Activated T-helper 1 cell treated with anti-CD3 and anti-CD28 coated beads, Interleukin-12 subunit alpha, Interleukin-12 subunit beta, Interleukin-2, Interleukin-4 antibody, amounts not matched to agents 30 ng/mL and 10 ng/mL and 1 ng/mL, durations not matched to agents 14 hours and 24 hours and 36 hours (primary cell): ENCODE measurements around the gene SH2D3C. TPM values are rescaled to one million over a fixed set of nuclear protein-coding genes. Genes with fewer than 3 reads are reported as not detected.
"Not testable (repeated sequence)": the region's sequence is repeated elsewhere in the genome, so short reads cannot be mapped to it uniquely, and the experiment has no call there.

ENCODE experiments used
- DNase-seq: peaks from one replicate; pipeline ENCODE4 v3.0.0; 2021; ENCODE audit warnings: low spot score
- H3K27ac Mint-ChIP-seq: one replicate; pipeline ENCODE4 v1.8.0; 2021; ENCODE audit warnings: mild to moderate bottlenecking, mixed read lengths
- H3K27me3 Mint-ChIP-seq: one replicate; pipeline ENCODE4 v1.8.0; 2022; ENCODE audit warnings: mild to moderate bottlenecking, moderate library complexity, mixed read lengths; ENCODE audit not compliant: insufficient read depth
- H3K36me3 Mint-ChIP-seq: one replicate; pipeline ENCODE4 v1.8.0; 2021; ENCODE audit warnings: low read depth, mixed read lengths
- H3K4me1 Mint-ChIP-seq: one replicate; pipeline ENCODE4 v1.8.0; 2021; ENCODE audit warnings: low read depth, mixed read lengths
- H3K4me3 Mint-ChIP-seq: one replicate; pipeline ENCODE4 v1.8.0; 2021; ENCODE audit warnings: mild to moderate bottlenecking, moderate library complexity, mixed read lengths
- H3K9me3 Mint-ChIP-seq: one replicate; pipeline ENCODE4 v1.8.0; 2021; ENCODE audit warnings: mixed read lengths
- intact Hi-C: fragments of 100-400 bp; cut with micrococcal nuclease; formaldehyde crosslinking; loops from one replicate; pipeline ENCODE4 v1.15.1; 2024
- total RNA-seq: library from RNA; stranded (reverse); gene quantifications from 2 replicates; pipeline ENCODE4 v1.2.3, GENCODE V29; 2022

The SH2D3C gene
- total RNA-seq, 1 donor from 2014 or later = 30.0 TPM

DNA sequence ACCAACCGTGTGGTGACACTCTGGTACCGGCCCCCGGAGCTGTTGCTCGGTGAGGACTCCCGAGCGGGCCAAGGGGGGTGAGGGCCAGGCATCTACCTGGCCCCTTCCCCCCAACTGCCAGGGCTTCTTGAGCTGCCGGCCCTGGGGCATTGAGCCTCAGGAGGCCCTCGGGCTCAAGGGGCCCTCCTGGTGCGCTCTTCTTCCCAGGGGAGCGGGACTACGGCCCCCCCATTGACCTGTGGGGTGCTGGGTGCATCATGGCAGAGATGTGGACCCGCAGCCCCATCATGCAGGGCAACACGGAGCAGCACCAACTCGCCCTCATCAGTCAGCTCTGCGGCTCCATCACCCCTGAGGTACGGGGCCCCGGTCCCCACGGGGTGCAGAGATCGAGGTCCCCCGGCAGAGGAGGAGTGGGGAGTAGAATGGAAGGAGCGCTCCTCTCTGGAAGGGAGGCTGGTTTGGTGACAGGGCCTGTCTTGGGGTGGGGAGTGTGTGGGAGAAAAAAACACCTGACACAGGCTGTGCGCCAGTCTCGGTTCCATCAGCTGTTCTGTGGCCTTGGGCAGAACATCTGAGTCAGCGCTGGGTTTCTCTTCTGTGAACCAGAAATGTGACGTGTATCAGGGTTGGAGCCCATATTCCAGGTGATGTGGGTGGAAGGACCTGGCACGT, 10.0 kb upstream of the SH2D3C start:
- H3K27ac Mint-ChIP-seq = peak overlapping the region; percentile 86
- peaks cover 49% of the 10 kb centered on the region for H3K4me1 Mint-ChIP-seq
- peak overlapping the region; percentile 96 for H3K4me3 Mint-ChIP-seq
- H3K36me3 Mint-ChIP-seq = peaks cover 43% of the 10 kb centered on the region
- no peaks in the 10 kb centered on the region for H3K9me3 Mint-ChIP-seq
- no peaks in the 10 kb centered on the region for H3K27me3 Mint-ChIP-seq
- intact Hi-C loops = loop anchor here (1.0 to 5.0 kb wide), 3 partner anchors 8 to 279 kb away; partner anchors contain the start of genes NAIF1 and SLC25A25
- peak; percentile 12 for DNase-seq

DNA sequence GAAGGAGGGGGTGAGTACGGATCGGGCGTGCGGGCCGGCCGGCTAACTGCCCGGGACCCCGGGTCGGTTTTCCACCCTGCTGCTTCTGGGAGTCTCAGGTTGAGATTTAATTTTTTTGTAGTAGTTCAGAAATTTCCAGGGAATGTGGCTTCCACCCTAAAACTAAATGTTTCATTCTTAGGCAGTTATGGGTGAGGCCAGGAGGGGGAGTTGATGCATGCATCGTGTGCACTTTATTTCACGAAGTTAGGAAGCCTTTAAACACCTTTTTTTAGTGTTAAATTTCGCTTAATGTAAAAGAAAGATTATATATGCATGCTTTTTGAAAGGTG, 8.3 kb upstream of the SH2D3C start:
- Mint-ChIP-seq H3K4me1 (peaks cover 63% of the 10 kb centered on the region), H3K36me3 (peaks cover 40% of the 10 kb centered on the region), H3K27me3 (no peaks in the 10 kb centered on the region), H3K27ac (peak overlapping the region; percentile 87), H3K4me3 (peak overlapping the region; percentile 96), H3K9me3 (no peaks in the 10 kb centered on the region)
- no peak for DNase-seq
- intact Hi-C loops = loop anchor here (1.0 to 5.0 kb wide), 5 partner anchors 16 to 281 kb away; partner anchors contain the start of genes FPGS, NAIF1 and SLC25A25

DNA sequence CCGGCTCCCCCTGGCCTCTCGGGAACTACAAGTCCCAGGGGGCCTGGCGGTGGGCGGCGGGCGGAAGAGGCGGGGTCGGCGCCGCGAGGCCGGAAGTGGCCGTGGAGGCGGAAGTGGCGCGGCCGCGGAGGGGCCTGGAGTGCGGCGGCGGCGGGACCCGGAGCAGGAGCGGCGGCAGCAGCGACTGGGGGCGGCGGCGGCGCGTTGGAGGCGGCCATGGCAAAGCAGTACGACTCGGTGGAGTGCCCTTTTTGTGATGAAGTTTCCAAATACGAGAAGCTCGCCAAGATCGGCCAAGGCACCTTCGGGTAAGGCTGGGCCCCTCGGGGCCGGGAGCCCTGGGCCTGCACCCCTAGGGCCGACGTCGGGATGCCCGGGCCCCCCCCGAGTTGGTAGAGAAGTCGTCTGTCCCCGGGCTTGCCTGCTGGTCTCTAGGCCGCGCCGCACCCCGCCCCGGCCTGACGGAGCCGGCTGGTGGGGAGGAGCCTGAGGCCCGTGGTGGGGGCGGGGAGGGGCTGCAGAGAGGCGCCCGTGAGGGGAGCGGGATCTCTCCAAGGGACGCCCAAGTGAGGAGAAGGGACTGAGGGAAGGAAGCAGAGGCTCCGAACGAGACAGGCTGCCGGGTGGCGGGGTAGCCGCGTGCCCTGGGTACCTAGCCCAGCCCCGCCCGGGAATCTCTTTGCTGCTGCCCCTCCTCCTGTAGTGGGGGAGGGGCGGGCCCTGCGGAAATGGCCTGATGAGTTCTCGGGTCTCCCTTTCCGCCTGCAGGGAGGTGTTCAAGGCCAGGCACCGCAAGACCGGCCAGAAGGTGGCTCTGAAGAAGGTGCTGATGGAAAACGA, 7.7 kb upstream of the SH2D3C start, which contains the start of gene CDK9:
Gene CDK9 (plus strand): TSS at position 102 of the 840 bp plus-strand sequence. CDS start 115 bp downstream, at position 217.
- Mint-ChIP-seq H3K36me3 (peaks cover 43% of the 10 kb centered on the region), H3K27ac (peak within 1 kb of the TSS; percentile 99), H3K9me3 (no peaks in the 10 kb centered on the region), H3K27me3 (no peaks in the 10 kb centered on the region), H3K4me1 (peaks cover 68% of the 10 kb centered on the region), H3K4me3 (peak within 1 kb of the TSS; percentile 96)
- intact Hi-C loops = loop anchor here (1.0 to 5.0 kb wide), 9 partner anchors 10 to 281 kb away; partner anchors contain the start of genes FPGS, NAIF1, SLC25A25 and TOR2A
- peak; percentile 93 for DNase-seq

DNA sequence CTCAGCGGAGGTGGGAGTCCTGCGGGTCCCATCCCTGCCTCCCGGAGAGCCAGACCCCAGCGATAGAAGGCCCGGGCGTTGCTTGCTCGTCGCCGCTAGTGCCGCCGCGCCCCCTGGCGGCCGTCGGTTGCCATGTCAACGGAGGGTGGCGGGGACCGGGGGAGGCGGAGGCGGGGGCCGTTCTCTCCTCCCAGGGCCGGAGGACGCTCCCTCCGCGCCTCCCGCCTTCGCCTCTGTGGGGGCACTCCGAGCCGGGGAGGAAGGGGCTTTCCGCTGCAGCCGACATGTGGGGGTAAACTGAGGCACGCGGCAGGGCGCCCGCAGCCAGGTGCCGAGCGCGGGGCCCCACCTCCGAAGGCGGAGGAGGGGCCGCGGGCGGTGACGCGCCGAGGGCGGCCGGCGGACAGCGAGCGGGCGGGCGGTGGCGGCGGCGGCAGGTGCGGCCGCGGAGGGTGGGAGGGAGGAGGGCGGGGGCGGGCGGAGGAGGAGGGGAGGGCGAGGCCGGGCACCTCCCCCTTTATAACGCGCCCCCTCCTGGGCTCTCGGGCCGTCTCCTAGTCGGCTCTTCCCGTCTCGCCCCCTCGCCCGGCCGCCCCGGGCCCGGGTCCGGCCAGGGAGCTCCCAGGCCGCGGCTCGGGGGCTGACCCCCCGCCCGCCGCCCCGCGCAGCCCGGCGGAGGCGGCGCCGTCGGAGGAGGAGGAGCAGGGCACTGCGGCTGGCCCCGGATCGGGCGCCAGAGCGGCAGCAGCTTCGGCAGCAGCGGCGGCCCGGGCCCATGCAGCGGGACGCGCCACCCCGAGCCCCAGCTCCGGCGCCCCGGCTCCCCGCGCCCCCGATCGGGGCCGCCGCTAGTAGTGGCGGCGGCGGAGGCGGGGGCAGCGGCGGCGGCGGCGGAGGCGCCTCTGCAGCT, 6.8 kb upstream of the SH2D3C start:
- no peaks in the 10 kb centered on the region for H3K27me3 Mint-ChIP-seq

DNA sequence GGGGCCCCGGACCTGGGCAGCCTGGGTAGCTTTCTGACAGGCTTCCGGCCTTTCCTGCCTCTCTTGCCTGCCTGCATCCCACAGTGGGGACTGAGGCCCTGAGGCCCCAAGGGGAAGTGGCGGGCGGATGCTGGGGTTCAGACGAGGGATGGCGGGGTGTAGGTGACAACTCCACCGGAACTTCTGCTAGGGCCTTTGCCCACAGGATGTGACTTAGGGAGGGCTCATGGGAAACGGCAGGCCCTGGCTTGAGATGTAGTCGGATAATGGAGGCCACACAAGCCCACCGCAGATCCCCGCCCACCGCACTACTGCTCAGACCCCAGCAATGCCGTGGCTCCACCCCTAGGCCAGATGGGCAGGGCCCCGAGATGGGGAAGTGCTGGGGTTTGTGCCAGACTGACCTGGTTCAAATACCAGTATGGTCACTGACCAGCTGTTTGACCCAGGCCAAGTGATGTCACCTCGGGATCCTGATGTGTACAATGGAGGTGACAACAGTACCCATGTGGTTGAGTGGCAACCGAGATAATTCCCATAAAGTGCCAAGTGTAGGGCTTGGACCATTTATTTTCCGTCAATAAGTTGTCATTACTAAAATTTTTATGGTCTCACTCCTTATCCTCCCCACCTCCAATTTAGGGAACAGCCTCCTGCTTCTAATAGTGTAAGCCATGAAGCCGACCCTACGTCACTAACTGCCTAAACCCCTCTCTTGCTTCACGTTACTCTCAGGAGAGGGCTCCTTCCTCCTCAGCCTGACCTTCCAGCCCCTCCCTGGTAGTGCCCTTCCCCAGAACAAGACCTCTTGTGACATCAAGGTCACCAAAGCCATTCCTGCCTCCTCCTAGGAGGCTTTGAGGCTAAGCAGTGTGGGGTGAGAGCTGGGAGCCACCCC, 4.9 kb upstream of the SH2D3C start:
- DNase-seq = peak; percentile 77
- Mint-ChIP-seq H3K4me1 (peaks cover 69% of the 10 kb centered on the region), H3K9me3 (no peaks in the 10 kb centered on the region), H3K4me3 (peak overlapping the region; percentile 81), H3K27me3 (no peaks in the 10 kb centered on the region), H3K36me3 (peaks cover 22% of the 10 kb centered on the region), H3K27ac (peak overlapping the region; percentile 99)
- intact Hi-C loops = no loop called here

More for the DNA sequence above, 6.8 kb upstream of the SH2D3C start:
- Mint-ChIP-seq H3K4me1 (peaks cover 67% of the 10 kb centered on the region), H3K4me3 (peak overlapping the region; percentile 96), H3K36me3 (peaks cover 40% of the 10 kb centered on the region), H3K27ac (peak overlapping the region; percentile 99), H3K9me3 (no peaks in the 10 kb centered on the region)
- intact Hi-C loops = loop anchor here (1.0 to 5.0 kb wide), 6 partner anchors 9 to 282 kb away; partner anchors contain the start of genes NAIF1, SLC25A25 and TOR2A
- peak; percentile 87 for DNase-seq

DNA sequence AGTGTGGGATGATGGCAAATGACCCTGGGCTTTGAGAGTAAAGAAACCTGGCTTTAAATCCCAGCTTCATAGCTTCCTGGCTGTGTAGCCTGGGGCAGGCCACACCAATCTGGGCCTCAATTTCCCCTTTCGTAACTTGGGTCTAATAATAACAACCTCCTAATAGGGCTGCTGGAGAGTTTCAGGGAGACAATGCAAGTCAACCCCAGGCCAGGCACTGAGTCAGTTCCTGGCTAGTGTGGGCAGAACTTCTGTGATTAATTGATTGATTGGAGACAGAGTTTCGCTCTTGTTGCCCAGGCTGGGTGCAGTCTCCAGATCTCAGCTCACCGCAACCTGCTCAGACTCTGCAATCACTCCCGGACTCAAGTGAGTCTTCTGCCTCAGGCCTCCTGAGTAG, 3.3 kb upstream of the SH2D3C start:
- peak overlapping the region; percentile 81 for H3K27ac Mint-ChIP-seq
- no peak for DNase-seq
- H3K4me1 Mint-ChIP-seq = peaks cover 70% of the 10 kb centered on the region
- no peaks in the 10 kb centered on the region for H3K9me3 Mint-ChIP-seq
- peaks cover 19% of the 10 kb centered on the region for H3K36me3 Mint-ChIP-seq
- intact Hi-C loops = no loop called here
- H3K27me3 Mint-ChIP-seq = no peaks in the 10 kb centered on the region
- H3K4me3 Mint-ChIP-seq = peak overlapping the region; percentile 42

DNA sequence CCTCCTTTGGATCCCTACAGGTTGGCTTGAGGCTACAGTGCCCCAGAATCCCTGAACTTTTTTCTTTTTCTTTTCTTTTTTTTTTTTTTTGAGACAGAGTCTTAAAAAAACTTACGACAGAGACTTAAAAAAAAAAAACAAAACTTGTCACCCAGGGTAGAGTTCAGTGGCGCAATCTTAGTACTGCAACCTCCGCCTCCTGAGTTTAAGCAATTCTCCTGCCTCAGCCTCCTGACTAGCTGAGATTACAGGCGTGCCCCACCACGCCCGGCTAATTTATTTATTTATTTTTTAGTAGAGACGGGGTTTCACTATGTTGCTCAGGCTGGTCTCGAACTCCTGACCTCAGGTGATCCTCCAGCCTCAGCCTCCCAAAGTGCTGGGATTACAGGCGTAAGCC, 2.4 kb upstream of the SH2D3C start:
- peak overlapping the region; percentile 29 for H3K27ac Mint-ChIP-seq
- intact Hi-C loops, DNase-seq, H3K4me3 Mint-ChIP-seq, H3K27me3 Mint-ChIP-seq, H3K9me3 Mint-ChIP-seq: not testable (repeated sequence)
- peaks cover 15% of the 10 kb centered on the region for H3K36me3 Mint-ChIP-seq
- peaks cover 74% of the 10 kb centered on the region for H3K4me1 Mint-ChIP-seq

DNA sequence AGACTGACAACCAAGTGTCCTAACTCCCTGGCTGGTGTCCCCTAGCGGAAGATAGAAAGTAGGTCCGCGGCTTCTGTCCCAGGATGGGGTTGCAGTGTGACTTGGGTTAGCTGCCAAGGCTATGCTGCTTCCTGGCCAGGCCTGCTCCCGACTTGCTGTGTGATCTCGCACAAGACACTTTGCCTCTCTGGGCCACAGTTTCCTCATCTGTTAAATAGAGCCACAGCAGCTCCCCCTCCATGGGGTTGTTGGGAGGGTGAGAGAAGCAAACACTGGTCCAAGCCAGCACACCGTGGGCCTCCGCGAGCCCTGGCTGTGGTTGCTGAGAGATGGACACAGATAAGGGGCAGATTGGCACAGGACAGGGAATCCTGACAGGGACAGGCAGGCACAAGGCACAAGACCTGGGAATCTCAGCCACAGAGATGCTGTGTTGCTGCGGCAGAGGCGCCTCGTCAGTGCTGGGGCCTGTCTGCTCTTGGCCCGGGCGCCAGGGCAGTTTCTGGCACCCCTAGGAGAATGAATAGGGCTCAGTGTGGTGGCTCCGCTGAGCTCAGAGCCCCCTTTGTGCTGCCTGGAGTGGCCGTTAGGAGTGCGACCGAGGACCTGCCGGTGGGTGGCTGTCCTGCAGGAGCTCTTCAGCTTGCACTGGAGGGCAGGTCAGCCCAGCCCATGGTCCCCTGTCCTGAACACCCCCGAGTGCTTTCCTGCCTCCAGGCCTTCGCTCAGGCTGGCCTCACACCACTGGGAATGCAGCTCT, 1.8 kb upstream of the SH2D3C start:
- Mint-ChIP-seq H3K27me3 (no peaks in the 10 kb centered on the region), H3K36me3 (peaks cover 15% of the 10 kb centered on the region), H3K27ac (peak overlapping the region; percentile 99), H3K4me1 (peaks cover 74% of the 10 kb centered on the region), H3K9me3 (no peaks in the 10 kb centered on the region), H3K4me3 (peak overlapping the region; percentile 30)
- intact Hi-C loops = no loop called here
- no peak for DNase-seq

DNA sequence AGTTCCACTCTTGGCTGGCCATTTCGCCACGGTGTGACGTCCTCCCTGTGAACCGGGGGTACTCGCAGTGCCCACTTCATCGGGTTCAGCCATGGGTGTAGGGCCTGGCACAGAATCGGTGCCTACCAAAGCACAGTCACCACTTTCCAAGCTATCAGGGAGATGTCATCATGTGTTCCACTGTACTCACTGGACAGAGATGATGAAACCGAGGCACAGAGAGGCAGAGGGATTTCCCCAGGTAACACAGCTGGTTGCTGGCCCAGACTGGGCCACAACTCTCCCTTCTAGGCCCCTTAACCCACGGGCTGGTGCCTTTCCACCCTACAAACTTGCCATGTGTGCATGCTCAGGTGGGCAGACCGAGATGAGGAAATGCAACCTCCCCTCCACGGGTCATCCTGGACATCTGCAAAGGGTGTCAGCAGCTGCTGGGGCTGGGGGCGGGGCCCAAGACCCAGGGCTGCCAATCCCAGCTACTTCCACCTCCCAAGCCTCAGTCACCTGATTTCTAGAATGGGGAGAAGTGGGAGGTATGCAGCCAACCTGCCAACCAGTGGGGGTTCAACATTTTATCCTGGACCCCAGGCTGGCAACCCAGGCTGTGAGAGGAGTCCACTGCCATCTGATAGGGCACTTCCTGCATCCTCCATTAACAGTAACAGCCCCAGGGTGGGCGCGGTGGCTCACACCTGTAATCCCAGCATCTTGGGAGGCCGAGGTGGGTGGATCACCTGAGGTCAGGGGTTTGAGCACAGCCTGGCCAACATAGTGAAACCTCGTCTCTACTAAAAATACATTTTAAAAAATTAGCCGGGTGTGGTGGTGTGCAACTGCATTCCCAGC, 893 bp upstream of the SH2D3C start:
- Mint-ChIP-seq H3K27me3 (no peaks in the 10 kb centered on the region), H3K9me3 (no peaks in the 10 kb centered on the region), H3K4me1 (peaks cover 74% of the 10 kb centered on the region), H3K27ac (peak overlapping the region; percentile 99), H3K36me3 (peaks cover 17% of the 10 kb centered on the region), H3K4me3 (peak overlapping the region; percentile 100)
- DNase-seq = peak; percentile 52
- intact Hi-C loops = loop anchor here (1.0 to 10.0 kb wide), 3 partner anchors 8 to 555 kb away; partner anchors contain the start of gene ZNF79

DNA sequence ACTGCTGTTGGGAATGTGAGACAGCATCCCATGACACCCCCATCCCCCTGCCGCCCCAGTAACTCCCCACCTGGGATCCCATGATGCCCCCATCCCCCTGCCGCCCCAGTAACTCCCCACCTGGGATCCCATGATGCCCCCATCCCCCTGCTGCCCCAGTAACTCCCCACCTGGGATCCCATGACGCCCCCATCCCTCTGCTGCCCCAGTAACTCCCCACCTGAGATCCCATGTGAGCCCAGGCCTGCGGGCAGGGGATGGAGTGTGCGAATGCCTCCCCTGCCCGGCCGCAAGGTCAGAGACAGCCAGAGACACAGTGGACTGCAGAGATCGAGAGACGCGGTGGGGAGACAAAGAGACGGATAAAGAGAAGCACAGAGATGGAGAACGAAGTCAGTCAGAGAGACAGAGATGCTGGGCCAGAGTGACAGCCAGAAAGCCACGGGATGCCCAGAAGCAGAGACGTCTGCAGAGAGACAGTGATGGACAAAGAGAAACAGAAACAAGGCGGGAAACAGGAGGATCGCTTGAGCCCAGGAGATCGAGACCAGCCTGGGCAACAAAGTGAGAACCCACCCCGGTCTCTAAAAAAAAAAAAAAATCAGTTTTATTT, 992 bp downstream of the SH2D3C start:
- intact Hi-C loops = loop anchor here (10.0 kb wide), 2 partner anchors 353 to 553 kb away; partner anchors contain the start of gene ZNF79
- Mint-ChIP-seq H3K4me3 (peak overlapping the region; percentile 100), H3K27me3 (no peaks in the 10 kb centered on the region), H3K9me3 (no peaks in the 10 kb centered on the region), H3K4me1 (peaks cover 61% of the 10 kb centered on the region), H3K36me3 (peaks cover 21% of the 10 kb centered on the region), H3K27ac (peak overlapping the region; percentile 100)
- no peak for DNase-seq
